Left renal pelvis (tissue), 4 donors: Measurements from ENCODE around the gene MIDN. TPM values are rescaled to one million over a fixed set of nuclear protein-coding genes. Genes with fewer than 3 reads are reported as not detected.
"Not testable (repeated sequence)": the region's sequence is repeated elsewhere in the genome, so short reads cannot be mapped to it uniquely, and the experiment has no call there.

ENCODE experiments used
- DNase-seq, 4 donors: peaks; one replicate each; pipeline ENCODE4 v3.0.0-alpha.2; 2013; ENCODE audit warnings: low read depth in 4 of 4, low spot score in 3 of 4
- polyA plus RNA-seq, 4 donors: library from polyadenylated mRNA; unstranded; fragments of 120-200 nt; gene quantifications; one replicate each; pipeline ENCODE4 v1.2.1, GENCODE V29; 2013; ENCODE audit not compliant: insufficient read length in 4 of 4

MIDN gene
- polyA plus RNA-seq, 4 donors: 45.4 to 73.1 (median 48.0) TPM

DNA sequence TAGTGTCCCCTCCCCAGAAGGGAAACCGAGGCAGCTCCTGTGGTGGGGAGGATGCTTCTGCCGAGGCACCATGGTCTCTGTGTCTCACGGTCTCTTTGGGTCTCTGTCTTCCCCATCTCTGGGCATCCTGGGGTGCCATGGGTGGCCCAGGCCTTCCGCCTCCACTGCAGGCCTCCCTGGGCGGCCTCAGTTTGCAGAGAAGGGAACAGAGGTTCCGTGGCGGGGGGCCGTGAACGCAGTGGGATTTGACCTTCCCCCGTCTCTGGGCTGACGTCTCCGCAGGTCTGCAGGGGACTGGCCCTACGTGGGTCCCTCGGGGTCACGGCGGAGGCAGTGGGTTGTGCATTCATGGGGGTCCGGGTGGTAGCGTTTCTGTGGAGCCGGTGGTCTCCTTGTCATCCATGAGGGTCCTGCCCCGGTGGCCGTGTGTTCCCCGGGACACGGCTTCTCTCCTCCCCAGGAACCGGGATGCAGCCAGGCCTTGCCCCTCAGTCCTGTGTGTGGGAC is 41.9 kb downstream of the MIDN start:
- DNase-seq: no peak

DNA sequence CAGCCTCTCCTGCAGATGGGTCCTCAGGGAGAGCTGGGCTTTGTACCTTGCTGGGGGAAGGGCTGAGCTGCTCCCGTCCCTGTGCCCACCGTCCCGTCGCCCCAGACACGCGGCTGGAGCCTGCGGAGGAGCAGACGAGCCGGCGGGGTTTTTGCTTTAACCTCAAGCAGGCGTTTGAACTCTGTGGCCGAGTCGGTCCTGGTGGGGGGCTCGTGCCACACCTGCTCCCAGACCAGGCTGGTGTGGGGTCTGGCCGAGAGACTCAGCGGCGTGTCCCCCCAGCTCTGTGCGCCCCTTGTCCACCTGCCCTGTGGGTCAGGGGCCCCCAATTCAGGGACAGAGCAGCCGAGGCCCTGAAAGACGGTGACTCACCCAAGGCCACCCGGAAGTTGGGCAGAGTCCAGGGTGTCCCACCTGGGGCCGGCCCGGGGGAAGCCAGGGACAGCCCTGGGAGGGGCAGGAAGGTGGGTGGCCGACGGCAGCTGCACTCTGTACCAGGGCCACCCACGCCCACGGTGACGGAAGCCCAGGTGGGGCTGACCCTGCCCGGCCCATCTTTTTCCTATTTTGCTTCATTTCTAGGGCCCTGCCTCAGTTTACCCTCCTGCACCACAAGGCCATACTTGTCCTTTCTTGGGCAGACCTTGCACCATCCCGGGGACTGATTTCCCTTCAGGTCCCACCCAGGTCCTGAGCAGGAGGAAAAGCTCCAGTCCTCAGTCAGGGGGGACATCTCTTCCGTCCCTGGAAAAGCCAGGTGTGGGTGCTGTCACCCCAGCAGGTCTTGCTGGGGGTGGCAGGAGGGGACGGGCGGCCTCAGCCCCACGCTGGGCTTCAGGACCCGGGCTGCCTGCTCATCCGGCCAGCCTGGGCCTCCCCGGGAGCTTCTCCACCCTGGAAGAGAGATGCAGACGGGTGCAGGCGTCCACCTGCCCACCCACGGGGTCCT is 42.6 kb downstream of the MIDN start:
- no peak for DNase-seq

- no peak for DNase-seq
These were observed 43.5 kb downstream of the MIDN start for GRCh38 chr19:1291761-1292418.

GRCh38 chr19:1292419-1293151 is 44.2 kb downstream of the MIDN start:
- no peak for DNase-seq

DNA sequence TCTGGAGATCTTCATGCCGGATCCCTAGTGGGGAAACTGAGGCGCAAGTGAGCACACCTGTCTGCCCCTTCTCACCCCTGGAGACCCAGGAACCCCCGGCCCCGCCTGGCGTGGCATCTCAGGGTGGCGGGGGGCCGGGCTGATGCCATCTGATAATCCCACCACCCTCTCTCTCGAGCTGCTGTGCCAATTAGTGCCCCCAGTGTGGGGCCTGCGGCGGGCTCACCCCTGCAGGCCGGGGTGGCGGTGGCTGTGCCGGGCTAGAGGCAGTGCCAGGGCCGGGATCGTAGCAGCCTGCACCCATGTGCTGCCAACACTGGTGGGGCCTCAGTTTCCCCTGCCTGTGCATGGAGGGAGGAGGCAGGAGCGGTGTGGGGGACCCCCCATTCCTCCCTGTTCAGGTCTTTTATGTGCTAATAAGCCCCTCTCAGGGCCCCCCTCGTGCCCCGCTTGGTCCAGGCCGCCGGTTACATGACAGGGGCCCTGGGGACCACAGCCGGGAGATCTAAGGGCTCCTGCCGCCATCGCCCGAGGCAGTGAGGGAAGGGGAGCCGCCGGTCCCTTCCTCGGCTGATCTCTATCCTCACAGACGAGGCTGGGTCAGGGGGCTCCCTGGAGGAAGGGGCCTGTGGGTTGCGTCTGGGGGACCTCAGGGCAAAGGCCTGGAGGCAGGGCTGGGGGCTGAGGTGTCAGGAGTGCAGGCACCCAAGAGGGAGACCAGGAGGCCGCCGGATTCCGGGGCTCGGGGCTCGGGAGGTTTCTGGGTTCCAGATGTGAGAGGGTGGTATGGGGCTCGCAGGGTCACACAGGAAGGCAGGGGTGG is 45.6 kb downstream of the MIDN start:
- DNase-seq: no peak

- DNase-seq: no peak
These were observed 46.3 kb downstream of the MIDN start for GRCh38 chr19:1294688-1295087.

DNA sequence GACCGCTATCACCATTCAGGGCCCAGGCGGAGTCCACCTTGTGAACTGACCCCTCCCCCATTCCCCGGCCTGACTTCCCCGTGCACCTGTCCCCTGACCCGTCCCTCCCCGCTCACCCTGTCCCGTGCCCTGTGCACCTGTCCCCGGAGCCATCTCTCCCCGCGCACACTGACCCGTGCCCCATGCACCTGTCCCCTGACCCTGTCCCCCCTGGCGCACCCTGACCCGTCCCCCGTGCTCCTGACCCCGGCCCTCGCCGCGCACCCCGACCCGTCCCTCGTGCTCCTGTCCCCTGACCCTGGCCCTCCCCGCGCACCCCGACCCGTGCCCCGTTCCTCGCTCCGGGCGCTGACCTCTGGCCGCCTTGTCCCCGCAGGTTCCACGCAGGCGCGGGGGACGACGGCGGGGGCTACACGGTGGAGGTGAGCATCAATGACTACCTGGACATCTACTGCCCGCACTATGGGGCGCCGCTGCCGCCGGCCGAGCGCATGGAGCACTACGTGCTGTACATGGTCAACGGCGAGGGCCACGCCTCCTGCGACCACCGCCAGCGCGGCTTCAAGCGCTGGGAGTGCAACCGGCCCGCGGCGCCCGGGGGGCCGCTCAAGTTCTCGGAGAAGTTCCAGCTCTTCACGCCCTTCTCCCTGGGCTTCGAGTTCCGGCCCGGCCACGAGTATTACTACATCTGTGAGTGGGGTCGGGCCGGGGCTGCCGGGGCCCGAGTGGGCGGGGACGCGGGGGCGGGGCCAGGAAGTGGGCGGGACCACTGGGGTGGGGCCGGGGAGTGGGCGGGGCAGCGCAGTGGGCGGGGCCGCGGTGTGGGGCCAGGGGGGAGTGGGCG is 47.0 kb downstream of the MIDN start:
- DNase-seq: no peak

DNA sequence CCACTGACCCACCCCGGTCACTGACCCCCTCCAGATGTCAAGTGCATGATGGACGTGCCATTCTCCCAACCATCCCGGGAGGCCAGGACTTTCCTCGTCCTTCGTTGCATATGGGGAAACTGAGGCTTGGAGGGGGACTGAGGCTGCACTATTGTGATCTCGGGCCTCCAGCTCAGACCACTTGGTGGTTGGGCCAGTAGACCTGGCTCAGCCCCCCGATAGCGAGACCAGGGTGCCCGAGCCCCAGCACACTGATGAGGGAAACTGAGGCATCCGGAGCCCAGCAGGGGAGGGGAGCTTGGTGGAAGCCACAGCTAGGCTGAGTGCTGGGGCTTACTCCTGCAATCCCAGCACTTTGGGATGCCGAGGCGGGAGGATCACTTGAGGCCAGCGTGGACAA is 47.7 kb downstream of the MIDN start:
- no peak for DNase-seq

DNA sequence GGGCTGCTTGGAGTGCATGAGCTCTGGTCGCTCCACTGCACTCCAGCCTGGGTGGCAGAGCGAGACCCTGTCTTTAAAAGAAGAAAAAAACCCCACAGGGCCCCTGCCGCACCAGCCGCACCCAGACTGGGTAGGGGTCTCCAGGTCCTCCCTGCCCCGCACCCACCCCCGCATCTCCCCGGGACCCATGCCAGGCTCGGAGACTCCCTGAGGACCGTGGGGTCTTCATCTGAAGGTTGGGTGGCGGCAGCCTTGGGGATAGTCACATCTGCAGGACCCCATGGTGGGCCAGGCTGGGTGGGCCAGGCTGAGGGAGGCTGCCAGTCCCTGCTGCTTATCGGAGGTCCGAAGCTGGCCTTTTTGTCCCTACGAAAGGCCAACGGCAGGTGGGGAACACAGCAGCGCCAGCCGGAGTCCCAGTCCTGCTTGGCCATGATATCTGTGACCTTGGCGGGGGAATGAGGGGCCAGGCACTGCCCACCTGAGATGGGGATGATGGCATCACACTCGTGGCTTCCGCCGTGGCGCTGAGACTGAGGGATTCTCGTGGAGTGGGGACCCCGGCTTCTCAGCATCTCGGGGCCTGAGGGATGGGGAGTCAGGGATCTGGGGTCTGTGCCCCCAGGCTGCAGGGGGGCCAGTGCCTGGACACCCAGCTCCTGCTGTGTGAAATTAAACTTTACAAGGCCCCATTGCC is 48.3 kb downstream of the MIDN start:
- DNase-seq: no peak

- no peak for DNase-seq
These were observed 49.9 kb downstream of the MIDN start for GRCh38 chr19:1298235-1298634.

DNA sequence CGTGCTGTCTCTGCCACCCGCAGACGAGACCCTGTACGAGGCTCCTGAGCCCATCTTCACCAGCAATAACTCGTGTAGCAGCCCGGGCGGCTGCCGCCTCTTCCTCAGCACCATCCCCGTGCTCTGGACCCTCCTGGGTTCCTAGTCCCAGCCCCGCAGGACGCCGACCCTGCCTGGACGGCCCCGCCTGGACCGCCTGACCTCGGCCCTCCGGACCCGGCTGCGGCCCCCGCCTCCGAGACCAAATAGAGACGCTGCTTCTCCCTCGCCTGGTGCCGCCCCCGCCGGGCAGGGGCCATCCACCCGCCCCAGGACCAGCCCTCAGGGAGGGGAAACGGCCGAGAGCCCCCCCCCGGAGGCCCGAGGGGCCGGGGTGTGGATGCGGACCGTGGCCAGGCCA is 51.4 kb downstream of the MIDN start:
- DNase-seq: no peak

GRCh38 chr19:1300744-1301490 is 52.5 kb downstream of the MIDN start:
- no peak for DNase-seq

- DNase-seq: no peak
These were observed 54.3 kb downstream of the MIDN start for GRCh38 chr19:1302533-1303239.

- DNase-seq: no peak
These were observed 56.0 kb downstream of the MIDN start for GRCh38 chr19:1304197-1304924.

GRCh38 chr19:1305354-1305753 is 57.0 kb downstream of the MIDN start:
- DNase-seq: not testable (repeated sequence)

- DNase-seq: no peak
These were observed 58.9 kb downstream of the MIDN start for GRCh38 chr19:1307320-1307719.
